Ishikawa (cell line): Measurements from ENCODE around the gene TRPM5.

ENCODE experiments used
- CEBPB ChIP-seq: IDR thresholded peaks from 2 replicates; pipeline ENCODE4 v1.6.1; 2012
- CREB1 ChIP-seq: IDR thresholded peaks from 2 replicates; pipeline ENCODE4 v1.6.1; 2012; ENCODE audit warnings: low read depth
- EGR1 ChIP-seq: IDR thresholded peaks from 2 replicates; pipeline ENCODE4 v1.6.1; 2012
- EP300 ChIP-seq: IDR thresholded peaks from 2 replicates; pipeline ENCODE4 v1.6.1; 2012; ENCODE audit warnings: borderline replicate concordance
- FOXM1 ChIP-seq: IDR thresholded peaks from 2 replicates; pipeline ENCODE4 v1.6.1; 2012; ENCODE audit warnings: low read depth, borderline replicate concordance
- NFIC ChIP-seq: IDR thresholded peaks from 2 replicates; pipeline ENCODE4 v1.6.1; 2012
- RAD21 ChIP-seq: IDR thresholded peaks from 2 replicates; pipeline ENCODE4 v1.6.1; 2012; ENCODE audit warnings: low read depth
- TAF1 ChIP-seq: IDR thresholded peaks from 2 replicates; pipeline ENCODE4 v1.6.1; 2012; ENCODE audit warnings: low read depth, mild to moderate bottlenecking
- TCF12 ChIP-seq: IDR thresholded peaks from 2 replicates; pipeline ENCODE4 v1.6.1; 2012; ENCODE audit warnings: low read depth
- TEAD4 ChIP-seq: IDR thresholded peaks from 2 replicates; pipeline ENCODE4 v1.6.1; 2012
- YY1 ChIP-seq: IDR thresholded peaks from 2 replicates; pipeline ENCODE4 v1.6.1; 2012; ENCODE audit warnings: low read depth
- ZBTB7A ChIP-seq: IDR thresholded peaks from 2 replicates; pipeline ENCODE4 v1.6.1; 2012; ENCODE audit warnings: low read depth
- TF ChIP-seq, protein P1 (sequence below): IDR thresholded peaks from 2 replicates; pipeline ENCODE4 v1.6.1; 2012; ENCODE audit warnings: low read depth, mild to moderate bottlenecking
- TF ChIP-seq, protein P2 (sequence below): IDR thresholded peaks from 2 replicates; pipeline ENCODE4 v1.6.1; 2012
- TF ChIP-seq, protein P3 (sequence below): IDR thresholded peaks from 2 replicates; pipeline ENCODE4 v1.6.1; 2012

Gene TRPM5

DNA sequence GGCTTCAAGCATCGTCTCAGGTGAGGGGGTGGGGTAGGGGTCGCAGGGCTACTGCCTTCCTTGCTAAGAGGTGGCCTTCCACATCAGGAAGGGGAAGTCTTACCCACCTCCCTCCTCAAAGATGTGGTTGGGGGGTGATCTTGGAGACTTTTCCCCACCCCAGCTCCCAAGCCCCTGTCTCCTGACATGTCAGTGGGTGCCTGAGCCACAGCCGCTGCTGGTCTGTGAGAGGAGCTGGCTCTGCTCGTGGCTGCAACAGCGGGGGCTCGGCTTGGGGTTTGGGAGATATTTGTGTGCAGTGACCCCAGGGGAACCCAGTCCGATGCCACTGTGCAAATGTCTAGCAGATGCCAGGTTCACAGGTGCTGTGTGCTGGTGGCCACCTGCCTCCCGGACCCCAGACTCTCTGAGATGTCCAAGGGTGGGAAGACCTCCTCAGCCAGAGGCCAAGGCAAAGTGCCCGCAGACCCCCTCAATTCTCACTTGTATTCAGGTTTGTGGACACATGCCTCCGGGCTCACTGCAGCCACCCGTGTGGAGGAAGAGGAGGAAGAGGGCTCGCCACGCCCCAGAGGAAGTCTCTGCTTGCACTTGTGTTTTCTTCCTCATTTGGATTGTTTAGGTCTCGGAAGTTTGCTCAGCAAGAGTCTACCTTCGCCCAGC lies 2.4 kb upstream of the TRPM5 start:
- TF ChIP-seq, protein P1, sequence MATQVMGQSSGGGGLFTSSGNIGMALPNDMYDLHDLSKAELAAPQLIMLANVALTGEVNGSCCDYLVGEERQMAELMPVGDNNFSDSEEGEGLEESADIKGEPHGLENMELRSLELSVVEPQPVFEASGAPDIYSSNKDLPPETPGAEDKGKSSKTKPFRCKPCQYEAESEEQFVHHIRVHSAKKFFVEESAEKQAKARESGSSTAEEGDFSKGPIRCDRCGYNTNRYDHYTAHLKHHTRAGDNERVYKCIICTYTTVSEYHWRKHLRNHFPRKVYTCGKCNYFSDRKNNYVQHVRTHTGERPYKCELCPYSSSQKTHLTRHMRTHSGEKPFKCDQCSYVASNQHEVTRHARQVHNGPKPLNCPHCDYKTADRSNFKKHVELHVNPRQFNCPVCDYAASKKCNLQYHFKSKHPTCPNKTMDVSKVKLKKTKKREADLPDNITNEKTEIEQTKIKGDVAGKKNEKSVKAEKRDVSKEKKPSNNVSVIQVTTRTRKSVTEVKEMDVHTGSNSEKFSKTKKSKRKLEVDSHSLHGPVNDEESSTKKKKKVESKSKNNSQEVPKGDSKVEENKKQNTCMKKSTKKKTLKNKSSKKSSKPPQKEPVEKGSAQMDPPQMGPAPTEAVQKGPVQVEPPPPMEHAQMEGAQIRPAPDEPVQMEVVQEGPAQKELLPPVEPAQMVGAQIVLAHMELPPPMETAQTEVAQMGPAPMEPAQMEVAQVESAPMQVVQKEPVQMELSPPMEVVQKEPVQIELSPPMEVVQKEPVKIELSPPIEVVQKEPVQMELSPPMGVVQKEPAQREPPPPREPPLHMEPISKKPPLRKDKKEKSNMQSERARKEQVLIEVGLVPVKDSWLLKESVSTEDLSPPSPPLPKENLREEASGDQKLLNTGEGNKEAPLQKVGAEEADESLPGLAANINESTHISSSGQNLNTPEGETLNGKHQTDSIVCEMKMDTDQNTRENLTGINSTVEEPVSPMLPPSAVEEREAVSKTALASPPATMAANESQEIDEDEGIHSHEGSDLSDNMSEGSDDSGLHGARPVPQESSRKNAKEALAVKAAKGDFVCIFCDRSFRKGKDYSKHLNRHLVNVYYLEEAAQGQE, result no peak
- no peak for TF ChIP-seq EP300

DNA sequence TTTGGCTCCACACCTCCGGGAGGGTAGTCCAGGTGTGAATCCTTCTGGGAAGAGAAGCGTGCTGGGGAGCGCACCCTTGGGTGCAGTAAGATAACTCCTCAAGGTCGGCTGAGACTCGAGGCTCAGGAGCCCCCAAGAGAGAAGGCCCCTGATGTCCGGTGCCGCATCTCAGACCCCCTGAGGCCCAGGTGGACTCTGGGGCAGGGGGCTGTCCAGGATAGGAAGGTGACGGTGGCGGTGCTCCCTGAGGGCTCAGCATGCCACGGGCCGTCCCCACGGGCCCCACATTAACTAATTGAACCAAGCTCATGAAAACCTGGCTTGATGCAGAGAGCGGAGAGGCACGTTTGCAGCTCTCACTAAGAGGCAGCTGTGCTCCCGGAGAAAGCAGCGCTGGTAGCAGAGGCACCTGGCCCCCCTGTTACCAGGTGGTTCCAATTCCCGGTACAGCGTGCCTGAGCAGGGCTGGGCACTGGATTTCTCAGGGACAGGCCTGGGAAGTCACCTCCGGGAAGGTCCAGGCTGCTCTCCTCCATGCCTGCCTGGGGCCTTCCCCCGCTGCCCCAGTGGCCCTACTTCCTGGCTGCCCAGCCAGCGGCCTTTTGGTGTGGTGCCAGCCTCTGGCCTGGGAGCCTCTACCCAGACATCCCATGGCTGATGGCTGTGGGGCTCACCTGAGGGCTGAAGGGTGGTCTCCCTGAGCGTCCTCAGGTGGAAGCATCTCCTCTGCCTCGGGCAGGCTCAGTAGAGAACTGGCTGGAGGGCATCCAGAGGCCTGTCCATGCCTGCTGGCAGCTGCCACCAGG lies 1.6 kb upstream of the TRPM5 start:
- TF ChIP-seq RAD21 (no peak), ZBTB7A (peak; percentile 38; the same call in 1 of the 2 replicates)

DNA sequence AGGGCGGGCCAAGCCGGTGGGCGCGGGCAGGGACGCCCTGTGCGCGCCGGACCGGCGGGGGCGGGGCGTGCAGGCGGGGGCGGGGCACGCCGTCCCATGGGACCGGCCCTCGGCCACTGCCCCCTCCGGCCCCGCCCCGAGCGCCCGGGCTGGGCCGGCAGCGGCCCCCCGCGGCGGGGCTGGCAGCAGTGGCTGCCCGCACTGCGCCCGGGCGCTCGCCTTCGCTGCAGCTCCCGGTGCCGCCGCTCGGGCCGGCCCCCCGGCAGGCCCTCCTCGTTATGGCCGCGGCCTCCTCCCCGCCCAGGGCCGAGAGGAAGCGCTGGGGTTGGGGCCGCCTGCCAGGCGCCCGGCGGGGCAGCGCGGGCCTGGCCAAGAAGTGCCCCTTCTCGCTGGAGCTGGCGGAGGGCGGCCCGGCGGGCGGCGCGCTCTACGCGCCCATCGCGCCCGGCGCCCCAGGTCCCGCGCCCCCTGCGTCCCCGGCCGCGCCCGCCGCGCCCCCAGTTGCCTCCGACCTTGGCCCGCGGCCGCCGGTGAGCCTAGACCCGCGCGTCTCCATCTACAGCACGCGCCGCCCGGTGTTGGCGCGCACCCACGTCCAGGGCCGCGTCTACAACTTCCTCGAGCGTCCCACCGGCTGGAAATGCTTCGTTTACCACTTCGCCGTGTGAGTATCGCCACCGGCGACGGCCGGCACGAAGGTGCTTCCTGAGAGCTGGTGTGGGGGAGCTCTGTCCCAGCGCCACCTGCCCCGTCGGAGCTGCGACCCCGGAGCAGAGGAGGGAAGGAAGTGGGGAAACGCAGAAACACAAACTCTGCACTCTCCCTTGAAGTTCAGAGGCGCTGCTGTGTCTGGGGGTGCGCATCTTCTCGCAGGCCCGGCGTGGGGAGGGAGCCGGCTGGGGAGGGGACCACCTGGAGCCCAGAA lies 769 bp upstream of the TRPM5 start, which contains the start of gene KCNQ1:
KCNQ1 (plus strand) TSS at position 188 of the 925 bp plus-strand sequence; CDS start at position 279, 91 bp downstream.
- TF ChIP-seq EGR1 (no peak), FOXM1 (no peak), TAF1 (0 out of 2 replicates have a peak, but pooled peaks have one; percentile 1), CREB1 (no peak), EP300 (no peak), CEBPB (no peak), TEAD4 (no peak), ZBTB7A (no peak), YY1 (no peak)
- TF ChIP-seq, protein P2, sequence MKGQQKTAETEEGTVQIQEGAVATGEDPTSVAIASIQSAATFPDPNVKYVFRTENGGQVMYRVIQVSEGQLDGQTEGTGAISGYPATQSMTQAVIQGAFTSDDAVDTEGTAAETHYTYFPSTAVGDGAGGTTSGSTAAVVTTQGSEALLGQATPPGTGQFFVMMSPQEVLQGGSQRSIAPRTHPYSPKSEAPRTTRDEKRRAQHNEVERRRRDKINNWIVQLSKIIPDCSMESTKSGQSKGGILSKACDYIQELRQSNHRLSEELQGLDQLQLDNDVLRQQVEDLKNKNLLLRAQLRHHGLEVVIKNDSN, result no peak
- TF ChIP-seq, protein P3, sequence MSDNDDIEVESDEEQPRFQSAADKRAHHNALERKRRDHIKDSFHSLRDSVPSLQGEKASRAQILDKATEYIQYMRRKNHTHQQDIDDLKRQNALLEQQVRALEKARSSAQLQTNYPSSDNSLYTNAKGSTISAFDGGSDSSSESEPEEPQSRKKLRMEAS, result peak; percentile 31; the same call in 1 of the 2 replicates
- TF ChIP-seq, protein P1, result no peak

DNA sequence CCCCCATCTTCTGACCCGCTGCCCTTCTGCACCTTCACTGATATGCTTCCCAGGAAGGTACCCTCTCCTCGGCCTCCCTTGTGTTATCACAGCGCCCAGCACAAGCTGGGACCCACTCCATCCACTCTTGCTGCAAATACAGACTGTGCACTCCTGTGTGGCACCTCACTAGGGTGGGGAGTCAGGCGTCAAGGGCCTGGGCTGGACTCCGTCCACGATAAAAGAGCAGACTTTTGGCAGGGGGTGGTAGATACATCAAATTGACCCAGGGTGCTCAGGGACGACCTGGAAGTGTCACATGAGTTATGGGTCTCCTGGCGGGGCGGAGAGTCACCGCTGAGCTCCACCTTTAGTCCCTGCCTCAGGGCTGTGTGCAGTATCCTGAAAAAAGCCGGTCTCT lies 908 bp downstream of the TRPM5 start:
- TF ChIP-seq EP300, result no peak
- TF ChIP-seq FOXM1, result no peak
- no peak for TF ChIP-seq TEAD4
- no peak for TF ChIP-seq CREB1
- TF ChIP-seq, protein P2, result no peak
- TF ChIP-seq TCF12, result no peak
- TF ChIP-seq ZBTB7A, result no peak
- TF ChIP-seq NFIC, result no peak
- TF ChIP-seq, protein P3, result no peak
- TF ChIP-seq RAD21, result no peak
- TF ChIP-seq TAF1, result no peak
- no peak for TF ChIP-seq YY1
- TF ChIP-seq, protein P1, result no peak
- no peak for TF ChIP-seq EGR1
- TF ChIP-seq CEBPB, result no peak
